Measurements from ENCODE around the gene ZSWIM3.

ZSWIM3 gene

GRCh38 chr20:45850238-45850637 lies 7.2 kb upstream of the ZSWIM3 start:
- no peak overlapping the region for H3K27ac ChIP-seq
- no peak for TF ChIP-seq ZFX (IDR thresholded peaks at IDR 0.05; ENCODE audit: borderline replicate concordance)
- TF ChIP-seq CTCF (IDR thresholded peaks at IDR 0.05) = no peak

- TF ChIP-seq ZFX (IDR thresholded peaks at IDR 0.05; ENCODE audit: borderline replicate concordance) = no peak
- TF ChIP-seq CTCF (IDR thresholded peaks at IDR 0.05) = no peak
- H3K27ac ChIP-seq = no peak overlapping the region
Observed at GRCh38 chr20:45850926-45851325, 6.5 kb upstream of the ZSWIM3 start.

- no peak overlapping the region for H3K27ac ChIP-seq
Observed at GRCh38 chr20:45851501-45851900, 5.9 kb upstream of the ZSWIM3 start.

GRCh38 chr20:45852326-45852725 lies 5.1 kb upstream of the ZSWIM3 start:
- TF ChIP-seq CTCF (IDR thresholded peaks at IDR 0.05) (no peak), ZFX (IDR thresholded peaks at IDR 0.05; ENCODE audit: borderline replicate concordance) (no peak)
- H3K27ac ChIP-seq = no peak overlapping the region

More at GRCh38 chr20:45851501-45851900, 5.9 kb upstream of the ZSWIM3 start:
- no peak for TF ChIP-seq CTCF (IDR thresholded peaks at IDR 0.05)
- TF ChIP-seq ZFX (IDR thresholded peaks at IDR 0.05; ENCODE audit: borderline replicate concordance) = no peak

GRCh38 chr20:45853484-45853883 lies 3.9 kb upstream of the ZSWIM3 start:
- 0 out of 2 replicates have a peak overlapping the region, but pooled peaks have one; percentile 15 for H3K27ac ChIP-seq
- no peak for TF ChIP-seq ZFX (IDR thresholded peaks at IDR 0.05; ENCODE audit: borderline replicate concordance)
- TF ChIP-seq CTCF (IDR thresholded peaks at IDR 0.05) = no peak

GRCh38 chr20:45857882-45858216 lies 435 bp downstream of the ZSWIM3 start:
- H3K27ac ChIP-seq = peak overlapping the region; percentile 72
- TF ChIP-seq ZFX (IDR thresholded peaks at IDR 0.05; ENCODE audit: borderline replicate concordance) (no peak), CTCF (IDR thresholded peaks at IDR 0.05) (no peak)

- no peak for TF ChIP-seq ZFX (IDR thresholded peaks at IDR 0.05; ENCODE audit: borderline replicate concordance)
- TF ChIP-seq CTCF (IDR thresholded peaks at IDR 0.05) = no peak
- H3K27ac ChIP-seq = no peak overlapping the region
Observed at GRCh38 chr20:45859916-45860315, 2.5 kb downstream of the ZSWIM3 start.

All from 22Rv1 (cell line).